ENCODE results near the gene DOCK10.

DOCK10 gene

GRCh38 chr2:225030893-225031292 is 11.4 kb downstream of the DOCK10 start:
- no peaks in the 10 kb centered on the region for H3K9me3 ChIP-seq (ENCODE audit: control insufficient read depth, insufficient read depth, low read depth, low read length)
- no peaks in the 10 kb centered on the region for H3K4me1 ChIP-seq (ENCODE audit: control insufficient read depth, insufficient read depth, low read length)
- no peak for TF ChIP-seq ZNF292 (tag by site-specific recombination; IDR thresholded peaks at IDR 0.05; ENCODE audit: borderline replicate concordance, low read depth)
- TF ChIP-seq ZNF24 (tag by site-specific recombination; IDR thresholded peaks at IDR 0.05) = no peak
- TF ChIP-seq ZNF211 (tag by site-specific recombination; IDR thresholded peaks at IDR 0.05; ENCODE audit: low read depth) = no peak
- TF ChIP-seq, protein P1, sequence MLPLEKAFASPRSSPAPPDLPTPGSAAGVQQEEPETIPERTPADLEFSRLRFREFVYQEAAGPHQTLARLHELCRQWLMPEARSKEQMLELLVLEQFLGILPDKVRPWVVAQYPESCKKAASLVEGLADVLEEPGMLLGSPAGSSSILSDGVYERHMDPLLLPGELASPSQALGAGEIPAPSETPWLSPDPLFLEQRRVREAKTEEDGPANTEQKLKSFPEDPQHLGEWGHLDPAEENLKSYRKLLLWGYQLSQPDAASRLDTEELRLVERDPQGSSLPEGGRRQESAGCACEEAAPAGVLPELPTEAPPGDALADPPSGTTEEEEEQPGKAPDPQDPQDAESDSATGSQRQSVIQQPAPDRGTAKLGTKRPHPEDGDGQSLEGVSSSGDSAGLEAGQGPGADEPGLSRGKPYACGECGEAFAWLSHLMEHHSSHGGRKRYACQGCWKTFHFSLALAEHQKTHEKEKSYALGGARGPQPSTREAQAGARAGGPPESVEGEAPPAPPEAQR (tag by site-specific recombination; IDR thresholded peaks at IDR 0.05) = no peak
- no peak for TF ChIP-seq ZNF37A (tag by site-specific recombination; IDR thresholded peaks at IDR 0.05)
- TF ChIP-seq ZBTB7A (tag by site-specific recombination; IDR thresholded peaks at IDR 0.05; ENCODE audit: low read depth) = no peak
- no peak for TF ChIP-seq SP2 (tag by site-specific recombination; IDR thresholded peaks at IDR 0.05)
- no peak for TF ChIP-seq ZNF16 (tag by site-specific recombination; IDR thresholded peaks at IDR 0.05; ENCODE audit: low read depth)
- POLR2A ChIA-PET = no interaction called here
- no peaks in the 10 kb centered on the region for H3K36me3 ChIP-seq (ENCODE audit: control insufficient read depth in 2 of 2, insufficient read depth in 1 of 2, low read length in 2 of 2)
- H3K27ac ChIP-seq (ENCODE audit: extremely low read depth, low read depth, low read length) = no peak overlapping the region
- H3K4me3 ChIP-seq (ENCODE audit: low read depth, low read length) = no peak overlapping the region
- CTCF ChIA-PET = no interaction called here

GRCh38 chr2:225030203-225030602 is 12.1 kb downstream of the DOCK10 start:
- no peaks in the 10 kb centered on the region for H3K4me1 ChIP-seq (ENCODE audit: control insufficient read depth, insufficient read depth, low read length)
- TF ChIP-seq MEIS1 (CRISPR knock-in tag; IDR thresholded peaks at IDR 0.05; ENCODE audit: borderline replicate concordance) (no peak), INSM2 (tag by site-specific recombination; IDR thresholded peaks at IDR 0.05) (no peak), IKZF3 (tag by site-specific recombination; IDR thresholded peaks at IDR 0.05) (no peak), ZNF658 (tag by site-specific recombination; IDR thresholded peaks at IDR 0.05) (no peak), ZBTB44 (tag by site-specific recombination; IDR thresholded peaks at IDR 0.05) (no peak), ELK4 (IDR thresholded peaks at IDR 0.05; ENCODE audit: borderline replicate concordance, low read depth, low read length) (no peak), SALL2 (tag by site-specific recombination; IDR thresholded peaks at IDR 0.05; ENCODE audit: borderline replicate concordance) (no peak)
- TF ChIP-seq, protein P2, sequence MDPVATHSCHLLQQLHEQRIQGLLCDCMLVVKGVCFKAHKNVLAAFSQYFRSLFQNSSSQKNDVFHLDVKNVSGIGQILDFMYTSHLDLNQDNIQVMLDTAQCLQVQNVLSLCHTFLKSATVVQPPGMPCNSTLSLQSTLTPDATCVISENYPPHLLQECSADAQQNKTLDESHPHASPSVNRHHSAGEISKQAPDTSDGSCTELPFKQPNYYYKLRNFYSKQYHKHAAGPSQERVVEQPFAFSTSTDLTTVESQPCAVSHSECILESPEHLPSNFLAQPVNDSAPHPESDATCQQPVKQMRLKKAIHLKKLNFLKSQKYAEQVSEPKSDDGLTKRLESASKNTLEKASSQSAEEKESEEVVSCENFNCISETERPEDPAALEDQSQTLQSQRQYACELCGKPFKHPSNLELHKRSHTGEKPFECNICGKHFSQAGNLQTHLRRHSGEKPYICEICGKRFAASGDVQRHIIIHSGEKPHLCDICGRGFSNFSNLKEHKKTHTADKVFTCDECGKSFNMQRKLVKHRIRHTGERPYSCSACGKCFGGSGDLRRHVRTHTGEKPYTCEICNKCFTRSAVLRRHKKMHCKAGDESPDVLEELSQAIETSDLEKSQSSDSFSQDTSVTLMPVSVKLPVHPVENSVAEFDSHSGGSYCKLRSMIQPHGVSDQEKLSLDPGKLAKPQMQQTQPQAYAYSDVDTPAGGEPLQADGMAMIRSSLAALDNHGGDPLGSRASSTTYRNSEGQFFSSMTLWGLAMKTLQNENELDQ (tag by site-specific recombination; IDR thresholded peaks at IDR 0.05; ENCODE audit: low read depth) = no peak
- no peaks in the 10 kb centered on the region for H3K36me3 ChIP-seq (ENCODE audit: control insufficient read depth in 2 of 2, insufficient read depth in 1 of 2, low read length in 2 of 2)
- H3K4me3 ChIP-seq (ENCODE audit: low read depth, low read length) = no peak overlapping the region
- no peak overlapping the region for H3K27ac ChIP-seq (ENCODE audit: extremely low read depth, low read depth, low read length)
- no peaks in the 10 kb centered on the region for H3K9me3 ChIP-seq (ENCODE audit: control insufficient read depth, insufficient read depth, low read depth, low read length)
- ChIA-PET POLR2A (no interaction called here), CTCF (no interaction called here)
